Ascending aorta (tissue), 2 donors: Measurements from ENCODE around the gene PXDC1. TPM values are rescaled to one million over a fixed set of nuclear protein-coding genes. Genes with fewer than 3 reads are reported as not detected.

ENCODE experiments used
- DNase-seq, 2 donors: peaks; one replicate each; pipeline ENCODE4 v3.0.0-alpha.2; 2019; ENCODE audit warnings: low spot score in 2 of 2
- H3K27ac ChIP-seq, 2 donors: fragments of 200-600 bp; sonication (generic); one replicate each; pipeline ENCODE4 v1.5.1; 2016 to 2017; ENCODE audit warnings: mild to moderate bottlenecking in 1 of 2
- H3K27me3 ChIP-seq: fragments of 200-600 bp; sonication (generic); one replicate; pipeline ENCODE4 v1.5.1; 2017
- H3K36me3 ChIP-seq, 2 donors: fragments of 200-600 bp; sonication (generic); one replicate each; pipeline ENCODE4 v1.5.1; 2016
- H3K4me1 ChIP-seq, 2 donors: fragments of 200-600 bp; sonication (generic); one replicate each; pipeline ENCODE4 v1.5.1; 2016 to 2017; ENCODE audit warnings: mild to moderate bottlenecking in 1 of 2
- H3K4me3 ChIP-seq, 2 donors: fragments of 200-600 bp; sonication (generic); one replicate each; pipeline ENCODE4 v1.5.1; 2016 to 2017; ENCODE audit warnings: mild to moderate bottlenecking in 1 of 2
- H3K9me3 ChIP-seq, 2 donors: fragments of 200-600 bp; sonication (generic); one replicate each; pipeline ENCODE4 v1.5.1; 2016
- CTCF ChIP-seq, 3 experiments: fragments of 200-600 bp in 2 of 3; fragments of 450-650 bp in 1 of 3; sonication (generic) in 2 of 3; IDR thresholded peaks; one replicate each; pipeline ENCODE4 v1.5.1; 2016 to 2019; ENCODE audit warnings: antibody characterized with exemption in 3 of 3, mild to moderate bottlenecking in 1 of 3, moderate library complexity in 1 of 3
- intact Hi-C: fragments of 100-400 bp; cut with DNase I; formaldehyde crosslinking; loops from one replicate; pipeline ENCODE4 v1.15.1; 2023
- total RNA-seq: library from RNA; depleted of rRNA; stranded (reverse); fragments of >200 nt; gene quantifications from one replicate; pipeline ENCODE4 v1.1.0, GENCODE V29; 2016

The PXDC1 gene
- total RNA-seq, 1 donor from 2014 or later: 310 TPM

GRCh38 chr6:3784885-3785744 lies 33.6 kb upstream of the PXDC1 start:
- H3K4me1 ChIP-seq: no peaks in the 10 kb centered on the region
- H3K4me3 ChIP-seq: no peak overlapping the region
- H3K27ac ChIP-seq: no peak overlapping the region
- no peak for DNase-seq
- no peaks in the 10 kb centered on the region for H3K9me3 ChIP-seq
- H3K27me3 ChIP-seq: no peaks in the 10 kb centered on the region
- intact Hi-C loops: no loop called here
- TF ChIP-seq CTCF (IDR thresholded peaks at IDR 0.05): no peak
- no peaks in the 10 kb centered on the region for H3K36me3 ChIP-seq

GRCh38 chr6:3784423-3784822 lies 32.9 kb upstream of the PXDC1 start:
- intact Hi-C loops: no loop called here
- H3K36me3 ChIP-seq: no peaks in the 10 kb centered on the region
- TF ChIP-seq CTCF (IDR thresholded peaks at IDR 0.05): no peak

GRCh38 chr6:3782876-3783832 lies 31.6 kb upstream of the PXDC1 start:
- intact Hi-C loops: no loop called here
- no peaks in the 10 kb centered on the region for H3K9me3 ChIP-seq
- DNase-seq: no peak

More at GRCh38 chr6:3784423-3784822, 32.9 kb upstream of the PXDC1 start:
- H3K27ac ChIP-seq: no peak overlapping the region
- no peaks in the 10 kb centered on the region for H3K27me3 ChIP-seq
- H3K4me3 ChIP-seq: no peak overlapping the region
- DNase-seq: no peak
- H3K9me3 ChIP-seq: no peaks in the 10 kb centered on the region
- no peaks in the 10 kb centered on the region for H3K4me1 ChIP-seq

DNA sequence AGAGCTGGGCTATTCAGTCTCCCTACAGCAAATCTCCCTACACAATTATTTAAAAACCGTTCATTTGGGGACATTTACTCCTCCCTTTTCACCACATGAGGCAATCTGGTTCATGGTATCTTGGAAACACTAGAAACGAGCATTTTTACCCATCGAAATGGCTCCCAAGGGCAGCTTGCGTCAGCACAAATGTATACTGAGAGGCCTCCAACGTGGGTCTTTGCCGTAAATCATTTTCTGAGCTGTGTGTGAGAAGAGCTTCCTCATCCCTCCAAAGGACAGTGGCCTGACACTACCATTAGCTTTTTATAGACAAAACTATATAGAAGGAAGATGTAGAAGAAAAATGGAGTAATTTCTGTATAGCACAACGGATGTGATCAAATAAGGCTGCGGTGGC lies 30.0 kb upstream of the PXDC1 start:
- no peak for DNase-seq
- Histone ChIP-seq H3K27me3 (no peaks in the 10 kb centered on the region), H3K9me3 (no peaks in the 10 kb centered on the region), H3K4me3 (no peak overlapping the region), H3K4me1 (no peaks in the 10 kb centered on the region), H3K36me3 (no peaks in the 10 kb centered on the region), H3K27ac (no peak overlapping the region)
- intact Hi-C loops: no loop called here
- no peak for TF ChIP-seq CTCF (IDR thresholded peaks at IDR 0.05)

More at GRCh38 chr6:3782876-3783832, 31.6 kb upstream of the PXDC1 start:
- no peaks in the 10 kb centered on the region for H3K36me3 ChIP-seq
- H3K27me3 ChIP-seq: no peaks in the 10 kb centered on the region
- H3K27ac ChIP-seq: no peak overlapping the region
- no peaks in the 10 kb centered on the region for H3K4me1 ChIP-seq
- H3K4me3 ChIP-seq: no peak overlapping the region
- no peak for TF ChIP-seq CTCF (IDR thresholded peaks at IDR 0.05)

GRCh38 chr6:3779574-3779849 lies 28.0 kb upstream of the PXDC1 start:
- Histone ChIP-seq H3K9me3 (no peaks in the 10 kb centered on the region), H3K4me3 (no peak overlapping the region), H3K36me3 (no peaks in the 10 kb centered on the region), H3K4me1 (no peaks in the 10 kb centered on the region), H3K27ac (no peak overlapping the region), H3K27me3 (no peaks in the 10 kb centered on the region)
- intact Hi-C loops: no loop called here
- DNase-seq: no peak
- no peak for TF ChIP-seq CTCF (IDR thresholded peaks at IDR 0.05)
